ENCODE data around the gene RNASEH2B. TPM values are rescaled to one million over a fixed set of nuclear protein-coding genes. Genes with fewer than 3 reads are reported as not detected.

RNASEH2B gene
- total RNA-seq, 1 experiment from 2014 or later, result 80.7 TPM

- Histone ChIP-seq H3K4me3 (ENCODE audit: low read depth, low read length, poor library complexity, severe bottlenecking) (no peak overlapping the region), H3K9me3 (ENCODE audit: low read depth, low read length, poor library complexity, severe bottlenecking) (no peaks in the 10 kb centered on the region), H3K27me3 (replicated peaks; ENCODE audit: insufficient read depth, low read depth, low read length, poor library complexity) (no peaks in the 10 kb centered on the region), H3K36me3 (ENCODE audit: insufficient read depth, low read length, poor library complexity, severe bottlenecking) (no peaks in the 10 kb centered on the region), H3K4me1 (ENCODE audit: insufficient read depth, low read length, poor library complexity, severe bottlenecking) (peaks cover 19% of the 10 kb centered on the region), H3K27ac (ENCODE audit: low read depth, low read length, poor library complexity, severe bottlenecking) (no peak overlapping the region)
- POLR2A ChIA-PET (ENCODE audit: low non-redundant PET), result no interaction called here
- intact Hi-C loops (cut with micrococcal nuclease; ENCODE audit: unreplicated experiment), result no loop called here
- no TSS peak for BruUV-seq (replicated peaks)
- TF ChIP-seq EZH2 (IDR thresholded peaks at IDR 0.05; ENCODE audit: borderline replicate concordance, low read depth, low read length, poor library complexity, severe bottlenecking) (no peak), CTCF (conservative IDR thresholded peaks at IDR 0.05; ENCODE audit: low read depth, low read length) (no peak)
- peak; percentile 12 for DNase-seq (ENCODE audit: low spot score)
- CTCF ChIA-PET, result interaction anchor here (0.5 kb wide), 1 partner anchor 67 kb away, joined by 6 read pairs; no protein-coding TSS in a partner anchor
These were observed 91.1 kb downstream of the RNASEH2B start for GRCh38 chr13:51000571-51001260.

- no peak for DNase-seq (ENCODE audit: low spot score)
- no TSS peak for BruUV-seq (replicated peaks)
- no peak overlapping the region for H3K4me3 ChIP-seq (ENCODE audit: low read depth, low read length, poor library complexity, severe bottlenecking)
- intact Hi-C loops (cut with micrococcal nuclease; ENCODE audit: unreplicated experiment), result no loop called here
- TF ChIP-seq CTCF (conservative IDR thresholded peaks at IDR 0.05; ENCODE audit: low read depth, low read length) (no peak), EZH2 (IDR thresholded peaks at IDR 0.05; ENCODE audit: borderline replicate concordance, low read depth, low read length, poor library complexity, severe bottlenecking) (no peak)
- no peaks in the 10 kb centered on the region for H3K9me3 ChIP-seq (ENCODE audit: low read depth, low read length, poor library complexity, severe bottlenecking)
- H3K27me3 ChIP-seq (replicated peaks; ENCODE audit: insufficient read depth, low read depth, low read length, poor library complexity), result no peaks in the 10 kb centered on the region
- ChIA-PET CTCF (no interaction called here), POLR2A (ENCODE audit: low non-redundant PET) (no interaction called here)
- no peaks in the 10 kb centered on the region for H3K36me3 ChIP-seq (ENCODE audit: insufficient read depth, low read length, poor library complexity, severe bottlenecking)
- no peak overlapping the region for H3K27ac ChIP-seq (ENCODE audit: low read depth, low read length, poor library complexity, severe bottlenecking)
- peaks cover 12% of the 10 kb centered on the region for H3K4me1 ChIP-seq (ENCODE audit: insufficient read depth, low read length, poor library complexity, severe bottlenecking)
These were observed 91.7 kb downstream of the RNASEH2B start for GRCh38 chr13:51001335-51001734.

- BruUV-seq (replicated peaks), result no TSS peak
- Histone ChIP-seq H3K4me3 (ENCODE audit: low read depth, low read length, poor library complexity, severe bottlenecking) (no peak overlapping the region), H3K36me3 (ENCODE audit: insufficient read depth, low read length, poor library complexity, severe bottlenecking) (no peaks in the 10 kb centered on the region), H3K9me3 (ENCODE audit: low read depth, low read length, poor library complexity, severe bottlenecking) (no peaks in the 10 kb centered on the region), H3K27ac (ENCODE audit: low read depth, low read length, poor library complexity, severe bottlenecking) (no peak overlapping the region), H3K27me3 (replicated peaks; ENCODE audit: insufficient read depth, low read depth, low read length, poor library complexity) (no peaks in the 10 kb centered on the region), H3K4me1 (ENCODE audit: insufficient read depth, low read length, poor library complexity, severe bottlenecking) (peaks cover 10% of the 10 kb centered on the region)
- no peak for DNase-seq (ENCODE audit: low spot score)
- ChIA-PET CTCF (no interaction called here), POLR2A (ENCODE audit: low non-redundant PET) (no interaction called here)
- intact Hi-C loops (cut with micrococcal nuclease; ENCODE audit: unreplicated experiment), result no loop called here
- TF ChIP-seq EZH2 (IDR thresholded peaks at IDR 0.05; ENCODE audit: borderline replicate concordance, low read depth, low read length, poor library complexity, severe bottlenecking), result no peak
- TF ChIP-seq CTCF (conservative IDR thresholded peaks at IDR 0.05; ENCODE audit: low read depth, low read length), result no peak
These were observed 93.1 kb downstream of the RNASEH2B start for GRCh38 chr13:51002736-51003135.
